GM21619 (cell line): ENCODE results near the gene NUDT6.
A peak's percentile ranks its signal among the peaks of the same experiment; 100 is the strongest.
"Not testable (repeated sequence)": the region's sequence is repeated elsewhere in the genome, so short reads cannot be mapped to it uniquely, and the experiment has no call there.

Experiments
- ATAC-seq: cut with Tn5 transposase; IDR thresholded peaks from one replicate; pipeline ENCODE4 v1.9.1; 2021; ENCODE audit not compliant: unreplicated experiment

Gene NUDT6, protein sequence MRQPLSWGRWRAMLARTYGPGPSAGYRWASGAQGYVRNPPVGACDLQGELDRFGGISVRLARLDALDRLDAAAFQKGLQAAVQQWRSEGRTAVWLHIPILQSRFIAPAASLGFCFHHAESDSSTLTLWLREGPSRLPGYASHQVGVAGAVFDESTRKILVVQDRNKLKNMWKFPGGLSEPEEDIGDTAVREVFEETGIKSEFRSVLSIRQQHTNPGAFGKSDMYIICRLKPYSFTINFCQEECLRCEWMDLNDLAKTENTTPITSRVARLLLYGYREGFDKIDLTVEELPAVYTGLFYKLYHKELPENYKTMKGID

DNA sequence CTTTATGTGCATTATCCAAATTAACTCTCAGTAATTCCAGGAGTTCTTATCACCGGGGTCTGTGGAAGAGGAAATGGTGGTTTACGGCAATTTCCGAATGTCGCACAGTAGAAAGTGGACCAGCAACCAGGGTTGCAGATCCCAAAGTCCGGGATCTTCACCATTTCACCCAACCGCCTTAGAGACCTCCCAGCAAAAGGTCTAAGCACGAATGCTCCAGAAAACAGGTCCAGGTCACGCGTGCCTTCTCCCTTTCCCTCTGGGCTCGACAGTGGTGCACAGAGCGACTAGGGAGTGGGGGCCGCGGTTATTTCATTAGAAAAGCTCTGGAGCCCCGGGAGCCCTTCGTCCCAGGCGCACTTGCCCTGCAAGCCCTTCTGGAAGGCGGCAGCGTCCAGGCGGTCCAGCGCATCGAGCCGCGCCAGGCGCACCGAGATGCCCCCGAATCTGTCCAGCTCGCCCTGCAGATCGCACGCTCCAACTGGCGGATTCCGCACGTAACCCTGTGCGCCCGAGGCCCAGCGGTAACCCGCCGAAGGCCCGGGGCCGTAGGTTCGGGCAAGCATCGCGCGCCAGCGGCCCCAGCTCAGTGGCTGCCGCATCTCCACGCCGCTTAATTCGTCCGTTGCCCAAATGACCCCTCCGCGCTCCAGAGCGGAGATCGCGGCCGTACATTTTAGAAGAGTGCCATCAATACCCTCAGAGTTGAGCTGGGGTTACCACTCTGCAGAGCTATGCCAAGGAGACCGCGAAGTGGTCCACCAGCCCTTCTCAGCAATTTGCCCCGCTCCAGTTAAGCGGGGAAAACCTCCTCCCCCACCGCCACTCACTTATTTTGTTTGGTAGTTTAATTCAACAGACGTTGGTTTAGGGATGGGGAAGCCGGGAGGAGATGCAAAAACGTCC, at the start of gene NUDT6:
Gene NUDT6, minus strand, starts transcription at position 627 of the 906 bp plus-strand sequence. Its CDS starts 25 bp downstream, at position 602.
- ATAC-seq, result peak; percentile 68

GRCh38 chr4:122968227-122968812, 45.9 kb upstream of the NUDT6 start:
- no peak for ATAC-seq

- ATAC-seq, result no peak
These were observed 44.8 kb upstream of the NUDT6 start for GRCh38 chr4:122967231-122967630.

DNA sequence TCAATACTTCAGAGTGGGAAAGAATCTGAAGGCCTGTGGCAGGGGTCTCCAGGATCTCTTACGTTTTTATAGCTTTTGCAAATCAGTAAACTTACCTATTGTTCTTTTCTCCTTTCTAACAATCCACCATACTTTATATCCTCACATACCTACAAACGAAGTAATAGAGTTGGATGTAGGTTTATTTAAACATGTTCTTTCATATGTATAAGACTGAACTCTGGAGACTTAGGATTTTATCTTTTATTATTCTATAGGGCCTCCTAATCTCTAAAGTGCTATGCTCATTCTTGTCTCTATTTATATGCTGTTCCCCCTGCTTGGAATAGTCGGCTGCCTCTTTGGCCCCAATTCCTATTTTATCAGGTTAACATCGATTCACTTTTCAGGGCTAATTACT, 43.8 kb upstream of the NUDT6 start:
- no peak for ATAC-seq

DNA sequence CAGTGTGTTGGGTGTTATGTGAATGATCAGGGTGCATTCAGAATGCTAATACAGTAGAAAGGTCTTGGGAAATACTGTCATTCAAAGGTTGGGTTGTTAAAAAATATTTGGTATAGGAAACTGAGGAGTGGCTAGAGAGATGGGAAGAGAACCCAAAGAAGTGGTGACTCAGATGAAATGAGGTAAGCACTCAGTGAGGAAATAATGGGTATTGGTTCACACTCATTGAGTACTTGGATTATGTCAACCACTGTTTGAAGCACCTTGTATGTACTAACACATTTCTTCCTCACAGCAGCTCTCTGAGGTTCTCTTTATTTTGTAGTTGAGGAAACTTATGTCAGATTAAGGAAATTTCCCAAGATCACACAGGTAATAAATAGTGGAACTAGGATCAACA, 40.8 kb upstream of the NUDT6 start:
- ATAC-seq, result no peak

DNA sequence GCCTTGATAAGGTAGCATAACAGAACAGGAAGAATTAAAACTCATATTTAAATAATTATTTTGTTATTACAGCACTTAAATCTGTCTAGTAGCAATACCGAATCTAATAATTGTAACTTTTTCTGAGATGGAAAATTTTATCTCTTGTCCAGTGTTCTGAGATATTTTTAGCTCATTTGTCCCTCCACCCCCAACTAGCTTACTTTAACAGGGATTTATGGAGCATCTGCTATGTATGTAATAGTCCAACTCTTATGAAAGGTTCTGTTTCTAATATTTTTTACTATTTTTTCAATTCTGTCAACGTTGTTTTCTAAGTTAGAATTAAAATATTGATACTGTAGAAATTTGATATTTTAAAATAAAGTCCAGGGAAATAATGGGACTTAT, 38.2 kb upstream of the NUDT6 start:
- no peak for ATAC-seq

DNA sequence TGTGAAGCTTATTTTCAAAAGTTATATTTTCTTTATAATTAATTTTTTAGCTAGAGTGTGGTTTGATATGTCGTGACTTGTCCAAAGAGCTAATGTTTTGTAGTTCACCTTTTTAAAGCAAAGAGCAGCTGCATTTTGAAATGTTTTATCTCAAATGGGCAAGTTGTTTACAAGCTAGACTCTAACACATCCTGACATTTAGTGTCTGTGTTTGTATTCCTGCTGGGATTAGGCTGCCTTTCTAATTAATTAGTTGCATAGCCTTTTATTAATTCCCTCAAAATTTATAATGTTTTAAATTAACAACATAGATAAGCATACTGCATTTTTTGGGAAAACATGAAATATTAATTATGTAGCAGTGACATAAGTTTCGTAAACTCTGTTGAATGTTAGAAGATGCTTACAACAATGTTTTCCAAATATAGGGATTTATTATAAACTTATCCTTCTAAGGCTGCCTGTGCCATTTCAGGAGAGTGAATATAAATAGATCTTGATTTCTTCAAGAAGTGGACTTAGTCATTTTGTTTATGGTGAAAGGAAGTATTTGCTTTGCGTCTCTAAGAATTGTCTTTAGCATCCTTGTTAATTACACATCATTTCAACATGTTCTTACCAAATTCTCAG, 37.7 kb upstream of the NUDT6 start:
- ATAC-seq, result no peak

DNA sequence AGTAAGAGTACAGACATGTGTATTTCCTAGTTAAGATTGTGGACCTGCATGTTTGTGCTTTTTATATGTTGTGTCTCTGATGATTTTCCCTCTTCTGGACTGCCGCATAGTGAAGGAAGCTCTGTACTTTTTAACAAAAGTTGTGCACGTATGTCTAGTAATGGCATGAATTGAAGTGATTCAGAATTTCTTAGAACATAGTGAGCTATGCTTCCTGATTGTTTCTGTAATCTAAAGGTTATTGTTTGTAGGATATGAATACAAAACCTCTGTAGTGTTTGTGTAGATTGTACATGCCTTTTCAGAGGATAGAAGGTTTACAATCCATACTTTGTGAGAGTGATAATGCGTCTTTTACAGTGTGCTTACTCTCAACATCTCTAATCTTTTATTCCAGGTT, 37.0 kb upstream of the NUDT6 start:
- ATAC-seq, result no peak

DNA sequence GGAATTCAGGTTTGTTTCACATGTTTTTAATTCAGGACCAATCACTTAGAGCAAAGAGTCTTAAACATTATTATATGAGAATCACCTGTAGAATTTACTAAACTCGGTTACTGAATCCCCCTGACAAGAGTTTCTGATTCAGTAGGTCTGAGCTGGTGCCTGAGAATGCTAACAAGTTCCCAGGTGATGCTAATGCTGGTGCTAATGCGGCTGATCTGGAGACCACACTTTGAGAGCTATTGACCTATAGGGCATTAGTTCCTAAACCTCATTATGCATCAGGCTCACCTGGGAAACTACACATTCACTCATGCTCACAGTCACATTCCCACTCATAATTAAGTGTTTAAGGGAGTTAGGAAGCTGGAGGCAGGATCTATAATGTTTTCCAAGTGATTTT, 36.1 kb upstream of the NUDT6 start:
- no peak for ATAC-seq

DNA sequence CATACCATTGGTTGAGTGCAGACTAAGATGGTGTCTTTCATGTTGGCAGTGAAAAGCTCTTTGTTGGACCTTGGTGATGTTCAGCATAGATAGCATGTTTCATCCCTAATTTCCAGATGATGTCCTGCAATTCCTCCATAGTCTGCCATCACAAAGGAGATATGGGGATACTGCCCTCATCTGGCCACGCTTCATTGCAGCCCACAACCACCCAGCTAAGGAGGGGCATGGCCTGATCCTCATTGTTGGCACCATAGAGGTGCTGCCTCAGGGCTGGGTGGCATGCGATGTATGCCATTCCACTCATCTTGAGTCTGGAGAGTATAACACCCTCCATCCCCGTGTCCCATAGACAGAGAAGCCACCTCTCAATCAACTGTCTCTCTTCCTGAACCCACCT, 31.5 kb upstream of the NUDT6 start:
- no peak for ATAC-seq

DNA sequence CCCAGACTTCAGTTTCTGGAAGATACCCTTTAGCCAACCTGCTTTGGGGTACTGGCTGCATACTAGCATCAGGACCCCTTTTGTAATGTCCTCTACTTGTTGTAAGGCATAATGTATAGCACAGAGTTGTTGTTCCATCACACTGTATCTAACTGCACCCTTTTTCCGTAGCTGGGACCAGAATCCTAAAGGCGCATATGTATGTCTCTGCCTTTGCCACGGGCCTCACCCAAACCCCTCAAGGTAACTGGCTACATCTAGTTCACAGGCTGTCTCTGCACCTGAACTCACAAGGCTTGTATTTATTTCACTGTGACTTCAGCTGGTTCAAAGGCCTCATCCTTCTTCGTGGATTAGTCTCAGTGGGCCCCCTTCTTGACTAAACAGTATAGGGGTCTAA, 29.6 kb upstream of the NUDT6 start:
- no peak for ATAC-seq

- ATAC-seq, result no peak
These were observed 26.3 kb upstream of the NUDT6 start for GRCh38 chr4:122948671-122949070.

GRCh38 chr4:122946142-122946541, 23.7 kb upstream of the NUDT6 start:
- ATAC-seq, result no peak

DNA sequence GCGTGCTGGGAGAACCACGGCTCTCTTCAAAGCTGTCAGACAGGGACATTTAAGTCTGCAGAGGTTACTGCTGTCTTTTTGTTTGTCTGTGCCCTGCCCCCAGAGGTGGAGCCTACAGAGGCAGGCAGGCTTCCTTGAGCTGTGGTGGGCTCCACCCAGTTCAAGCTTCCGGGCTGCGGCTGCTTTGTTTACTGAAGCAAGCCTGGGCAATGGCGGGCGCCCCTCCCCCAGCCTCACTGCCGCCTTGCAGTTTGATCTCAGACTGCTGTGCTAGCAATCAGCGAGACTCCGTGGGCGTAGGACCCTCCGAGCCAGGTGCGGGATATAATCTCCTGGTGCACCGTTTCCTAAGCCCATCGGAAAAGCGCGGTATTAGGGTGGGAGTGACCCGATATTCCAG, 22.7 kb upstream of the NUDT6 start:
- ATAC-seq, result not testable (repeated sequence)

DNA sequence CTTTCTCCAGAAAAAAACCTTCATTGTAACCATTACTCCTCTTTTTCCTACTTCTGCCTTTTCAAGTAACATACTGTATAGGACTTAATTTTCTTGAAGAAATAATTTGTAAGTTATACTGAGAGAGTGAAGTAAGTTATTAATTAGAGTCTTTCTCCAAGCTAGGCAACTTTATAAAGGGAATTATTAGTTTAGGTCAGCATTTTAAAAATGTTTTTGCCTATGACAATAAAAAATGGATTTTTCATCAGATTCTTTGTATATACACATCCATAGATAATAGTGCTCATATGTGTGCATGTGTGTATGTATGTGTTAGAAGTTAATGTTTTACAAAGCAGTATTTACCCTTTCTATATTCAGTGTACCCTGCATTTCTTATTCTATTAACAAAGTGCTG, 10.4 kb upstream of the NUDT6 start:
- ATAC-seq, result no peak

DNA sequence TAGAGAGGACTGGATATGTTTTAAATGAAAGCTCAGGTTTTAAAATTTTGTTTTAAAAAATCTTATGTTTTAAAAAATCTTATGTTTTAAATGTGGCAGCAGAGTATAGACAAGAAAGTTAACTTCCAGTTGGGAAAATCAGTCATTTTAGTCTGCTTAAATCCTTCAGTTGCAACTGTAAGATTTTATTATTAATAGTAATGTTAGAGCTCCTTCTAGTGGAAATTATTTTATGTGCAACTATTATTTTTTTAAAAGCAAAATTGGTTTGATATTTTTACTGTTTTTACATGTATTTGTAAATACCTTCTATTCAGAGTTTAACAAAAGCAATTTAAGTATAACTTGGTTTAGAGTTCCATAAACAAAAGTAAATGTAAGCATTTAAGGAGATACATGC, 8.5 kb upstream of the NUDT6 start:
- ATAC-seq, result no peak

DNA sequence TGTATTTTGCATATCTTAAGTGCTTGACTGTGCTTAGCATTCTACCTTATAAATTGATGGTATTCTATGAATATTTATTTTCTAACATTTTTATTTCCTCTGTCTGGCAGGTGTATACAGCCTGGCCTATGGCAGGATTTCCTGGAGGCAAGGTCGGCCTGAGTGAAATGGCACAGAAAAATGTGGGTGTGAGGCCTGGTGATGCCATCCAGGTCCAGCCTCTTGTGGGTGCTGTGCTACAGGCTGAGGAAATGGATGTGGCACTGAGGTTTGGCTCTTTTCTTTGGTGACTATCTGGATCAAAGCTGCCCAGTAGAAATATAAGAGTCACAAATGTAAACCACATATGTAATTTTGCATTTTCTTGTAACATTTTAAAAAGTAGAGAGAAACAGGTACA, 6.5 kb upstream of the NUDT6 start:
- no peak for ATAC-seq

DNA sequence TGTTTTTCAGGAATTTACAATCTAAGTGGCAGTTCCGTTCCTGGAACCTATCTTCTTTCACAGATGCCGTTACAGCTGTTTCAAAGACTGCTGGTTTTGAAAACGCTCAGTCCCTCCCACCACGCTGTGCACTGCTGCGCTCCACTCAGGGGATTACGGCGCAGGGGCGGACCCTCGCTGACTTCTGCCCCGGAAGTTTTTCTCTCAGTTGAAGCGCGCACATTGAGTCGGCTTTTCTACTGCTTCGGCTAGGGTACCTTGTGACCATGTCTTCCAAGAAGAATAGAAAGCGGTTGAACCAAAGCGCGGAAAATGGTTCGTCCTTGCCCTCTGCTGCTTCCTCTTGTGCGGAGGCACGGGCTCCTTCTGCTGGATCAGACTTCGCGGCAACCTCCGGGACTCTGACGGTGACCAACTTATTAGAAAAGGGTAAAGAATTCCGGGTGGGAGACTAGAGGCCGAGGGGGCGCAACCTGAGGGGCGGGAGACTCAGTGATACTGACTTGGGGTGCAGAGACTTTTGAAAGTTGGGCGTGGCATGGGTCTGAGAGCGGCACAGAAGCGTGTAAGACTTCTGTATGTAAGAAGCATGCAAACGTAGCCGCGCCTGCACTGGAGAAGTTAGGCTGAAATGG, 597 bp upstream of the NUDT6 start:
- ATAC-seq, result peak; percentile 96

GRCh38 chr4:122921300-122921699, 1.1 kb downstream of the NUDT6 start:
- no peak for ATAC-seq

GRCh38 chr4:122920473-122920872, 1.9 kb downstream of the NUDT6 start:
- ATAC-seq, result no peak

DNA sequence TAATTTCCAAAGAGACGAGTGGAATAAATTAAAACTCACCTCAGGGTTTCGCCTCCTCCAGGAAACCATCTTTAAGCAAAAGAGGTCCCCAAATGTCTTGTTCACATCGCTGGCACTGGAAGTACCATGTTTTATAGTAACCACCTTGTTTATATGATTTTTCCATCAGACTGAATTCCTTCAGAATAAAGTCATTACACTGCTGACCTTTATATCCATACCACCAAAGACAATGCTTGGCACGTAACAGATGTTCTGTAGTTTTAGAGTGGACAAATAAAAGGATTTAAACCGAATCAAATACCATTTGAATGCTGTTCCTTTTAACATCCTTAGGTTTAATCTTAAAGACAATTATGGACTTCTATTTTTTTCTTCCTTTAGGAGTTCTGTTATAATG, 4.7 kb downstream of the NUDT6 start:
- no peak for ATAC-seq
